ENCODE data around the gene C3AR1.
"Not testable (repeated sequence)": the region's sequence is repeated elsewhere in the genome, so short reads cannot be mapped to it uniquely, and the experiment has no call there.

The C3AR1 gene

DNA sequence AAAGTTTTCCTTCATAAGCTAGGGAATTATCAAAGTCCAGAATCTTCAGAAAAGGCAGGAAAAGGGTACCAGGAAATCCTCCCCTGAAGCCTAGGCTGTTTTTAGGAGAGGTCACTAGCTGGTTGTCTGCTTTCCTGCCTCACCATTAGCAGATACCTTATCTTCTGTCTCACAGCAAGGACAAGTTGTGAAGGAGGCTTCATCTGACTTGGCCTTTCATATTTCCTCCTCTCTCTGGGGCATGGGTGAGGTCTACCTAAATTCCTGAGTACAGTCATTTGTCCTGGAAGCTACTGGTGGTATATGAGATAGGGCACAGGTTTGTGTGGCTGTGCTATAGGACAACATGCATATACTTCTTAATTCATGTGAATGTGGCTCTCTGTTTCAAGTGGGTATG is 31.4 kb downstream of the C3AR1 start:
- Histone ChIP-seq H3K4me3 (replicated peaks; ENCODE audit: insufficient read depth, low read length) (no peak overlapping the region), H3K27me3 (ENCODE audit: insufficient read depth, poor library complexity, severe bottlenecking) (no peaks in the 10 kb centered on the region), H3K27ac (replicated peaks) (no peak overlapping the region)
- no peak for DNase-seq (ENCODE audit: low read depth in 1 of 2, low spot score in 1 of 2)
- TF ChIP-seq POLR2AphosphoS5 (IDR thresholded peaks at IDR 0.05; ENCODE audit: low read depth), result no peak
- no peak for TF ChIP-seq SPI1 (IDR thresholded peaks at IDR 0.05; ENCODE audit: borderline replicate concordance, low read depth)
- TF ChIP-seq, protein P1, sequence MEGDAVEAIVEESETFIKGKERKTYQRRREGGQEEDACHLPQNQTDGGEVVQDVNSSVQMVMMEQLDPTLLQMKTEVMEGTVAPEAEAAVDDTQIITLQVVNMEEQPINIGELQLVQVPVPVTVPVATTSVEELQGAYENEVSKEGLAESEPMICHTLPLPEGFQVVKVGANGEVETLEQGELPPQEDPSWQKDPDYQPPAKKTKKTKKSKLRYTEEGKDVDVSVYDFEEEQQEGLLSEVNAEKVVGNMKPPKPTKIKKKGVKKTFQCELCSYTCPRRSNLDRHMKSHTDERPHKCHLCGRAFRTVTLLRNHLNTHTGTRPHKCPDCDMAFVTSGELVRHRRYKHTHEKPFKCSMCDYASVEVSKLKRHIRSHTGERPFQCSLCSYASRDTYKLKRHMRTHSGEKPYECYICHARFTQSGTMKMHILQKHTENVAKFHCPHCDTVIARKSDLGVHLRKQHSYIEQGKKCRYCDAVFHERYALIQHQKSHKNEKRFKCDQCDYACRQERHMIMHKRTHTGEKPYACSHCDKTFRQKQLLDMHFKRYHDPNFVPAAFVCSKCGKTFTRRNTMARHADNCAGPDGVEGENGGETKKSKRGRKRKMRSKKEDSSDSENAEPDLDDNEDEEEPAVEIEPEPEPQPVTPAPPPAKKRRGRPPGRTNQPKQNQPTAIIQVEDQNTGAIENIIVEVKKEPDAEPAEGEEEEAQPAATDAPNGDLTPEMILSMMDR (IDR thresholded peaks at IDR 0.05; ENCODE audit: insufficient read depth, low read length), result no peak

DNA sequence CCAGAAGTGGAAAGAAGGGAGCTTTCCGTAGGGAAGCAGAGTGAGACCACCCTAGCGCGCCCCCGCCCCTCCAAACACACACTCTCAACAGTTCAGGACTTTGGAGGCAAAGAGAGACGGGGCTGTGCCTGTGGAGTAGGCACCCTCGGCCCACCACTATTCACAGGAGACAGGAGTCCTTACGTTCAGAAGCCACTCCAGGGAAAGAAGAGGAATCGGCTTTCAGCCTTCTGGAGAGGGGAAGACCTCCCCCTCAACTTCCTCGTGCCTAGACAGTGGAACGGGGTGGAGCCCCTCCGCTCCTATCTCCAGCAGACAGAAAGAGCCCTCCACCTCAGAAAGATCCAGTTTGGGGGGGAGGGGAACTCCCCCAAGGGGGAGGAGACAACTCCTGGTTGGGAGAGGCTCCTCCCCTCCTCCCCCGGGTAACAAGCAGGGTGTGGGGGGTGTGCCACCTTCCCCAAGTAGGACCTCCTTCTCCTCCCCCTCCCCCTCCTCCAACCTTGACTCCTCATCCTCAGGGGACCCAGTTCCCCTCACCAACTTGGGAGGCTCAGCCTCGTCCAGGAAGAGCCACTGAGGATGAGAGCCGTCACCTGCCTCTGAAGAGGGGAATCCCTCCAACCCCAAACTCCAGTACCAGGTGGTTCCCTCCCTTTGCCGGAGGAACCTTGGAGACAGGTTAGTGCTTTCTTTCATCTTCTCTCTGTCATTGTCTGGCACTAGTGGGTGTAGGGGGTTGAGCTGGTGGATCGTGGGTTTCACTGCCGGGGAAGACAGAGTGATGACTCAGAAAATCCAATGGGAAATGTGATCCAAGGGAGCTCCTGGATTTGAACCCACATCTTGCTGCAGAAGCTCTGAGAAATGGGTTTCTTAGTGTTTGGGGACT is 32.8 kb downstream of the C3AR1 start:
- H3K4me3 ChIP-seq (replicated peaks; ENCODE audit: insufficient read depth, low read length), result peak overlapping the region; percentile 70
- no peaks in the 10 kb centered on the region for H3K27me3 ChIP-seq (ENCODE audit: insufficient read depth, poor library complexity, severe bottlenecking)
- peak overlapping the region; percentile 66 for H3K27ac ChIP-seq (replicated peaks)
- no peak for DNase-seq (ENCODE audit: low read depth in 1 of 2, low spot score in 1 of 2)
- TF ChIP-seq, protein P2, sequence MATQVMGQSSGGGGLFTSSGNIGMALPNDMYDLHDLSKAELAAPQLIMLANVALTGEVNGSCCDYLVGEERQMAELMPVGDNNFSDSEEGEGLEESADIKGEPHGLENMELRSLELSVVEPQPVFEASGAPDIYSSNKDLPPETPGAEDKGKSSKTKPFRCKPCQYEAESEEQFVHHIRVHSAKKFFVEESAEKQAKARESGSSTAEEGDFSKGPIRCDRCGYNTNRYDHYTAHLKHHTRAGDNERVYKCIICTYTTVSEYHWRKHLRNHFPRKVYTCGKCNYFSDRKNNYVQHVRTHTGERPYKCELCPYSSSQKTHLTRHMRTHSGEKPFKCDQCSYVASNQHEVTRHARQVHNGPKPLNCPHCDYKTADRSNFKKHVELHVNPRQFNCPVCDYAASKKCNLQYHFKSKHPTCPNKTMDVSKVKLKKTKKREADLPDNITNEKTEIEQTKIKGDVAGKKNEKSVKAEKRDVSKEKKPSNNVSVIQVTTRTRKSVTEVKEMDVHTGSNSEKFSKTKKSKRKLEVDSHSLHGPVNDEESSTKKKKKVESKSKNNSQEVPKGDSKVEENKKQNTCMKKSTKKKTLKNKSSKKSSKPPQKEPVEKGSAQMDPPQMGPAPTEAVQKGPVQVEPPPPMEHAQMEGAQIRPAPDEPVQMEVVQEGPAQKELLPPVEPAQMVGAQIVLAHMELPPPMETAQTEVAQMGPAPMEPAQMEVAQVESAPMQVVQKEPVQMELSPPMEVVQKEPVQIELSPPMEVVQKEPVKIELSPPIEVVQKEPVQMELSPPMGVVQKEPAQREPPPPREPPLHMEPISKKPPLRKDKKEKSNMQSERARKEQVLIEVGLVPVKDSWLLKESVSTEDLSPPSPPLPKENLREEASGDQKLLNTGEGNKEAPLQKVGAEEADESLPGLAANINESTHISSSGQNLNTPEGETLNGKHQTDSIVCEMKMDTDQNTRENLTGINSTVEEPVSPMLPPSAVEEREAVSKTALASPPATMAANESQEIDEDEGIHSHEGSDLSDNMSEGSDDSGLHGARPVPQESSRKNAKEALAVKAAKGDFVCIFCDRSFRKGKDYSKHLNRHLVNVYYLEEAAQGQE (IDR thresholded peaks at IDR 0.05; ENCODE audit: insufficient replicate concordance, low read depth), result no peak
- TF ChIP-seq GABPA (IDR thresholded peaks at IDR 0.05; ENCODE audit: low read depth), result no peak
- TF ChIP-seq SPI1 (IDR thresholded peaks at IDR 0.05; ENCODE audit: borderline replicate concordance, low read depth), result no peak
- TF ChIP-seq, protein P1 (IDR thresholded peaks at IDR 0.05; ENCODE audit: insufficient read depth, low read length), result no peak
- TF ChIP-seq POLR2AphosphoS5 (IDR thresholded peaks at IDR 0.05; ENCODE audit: low read depth), result no peak

- TF ChIP-seq GABPA (IDR thresholded peaks at IDR 0.05; ENCODE audit: low read depth), result no peak
- TF ChIP-seq POLR2AphosphoS5 (IDR thresholded peaks at IDR 0.05; ENCODE audit: low read depth), result peak; percentile 53
- no peaks in the 10 kb centered on the region for H3K27me3 ChIP-seq (ENCODE audit: insufficient read depth, poor library complexity, severe bottlenecking)
- H3K4me3 ChIP-seq (replicated peaks; ENCODE audit: insufficient read depth, low read length), result peak within 1 kb of the TSS; percentile 70
- H3K27ac ChIP-seq (replicated peaks), result peak within 1 kb of the TSS; percentile 66
- peak in 1 of 2 experiments; percentile 53 for DNase-seq (ENCODE audit: low read depth in 1 of 2, low spot score in 1 of 2)
Observed at GRCh38 chr12:8032242-8033152, 33.7 kb downstream of the C3AR1 start, which contains the start of gene FOXJ2. Gene FOXJ2, plus strand, starts transcription at chr12:8032716. Its CDS starts 7,117 bp downstream, at chr12:8039833.

DNA sequence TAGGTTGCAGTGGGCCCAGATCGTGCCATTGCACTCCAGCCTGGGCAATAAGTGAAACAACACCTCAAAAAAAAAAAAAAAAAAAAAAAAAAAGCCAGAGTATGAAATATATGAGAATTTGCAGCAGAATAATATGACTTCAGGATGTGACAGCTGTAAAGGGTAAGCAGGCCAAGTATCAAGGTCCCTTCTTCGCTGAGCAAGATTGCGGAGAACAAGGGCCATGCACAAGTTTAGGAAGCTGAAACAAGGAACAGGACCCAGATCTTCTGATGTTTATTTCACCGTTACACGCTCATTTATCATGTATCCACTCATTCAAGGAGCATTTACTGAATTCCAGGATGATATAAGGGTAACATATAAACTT is 34.3 kb downstream of the C3AR1 start:
- Histone ChIP-seq H3K4me3 (replicated peaks; ENCODE audit: insufficient read depth, low read length) (peak overlapping the region; percentile 70), H3K27ac (replicated peaks) (no peak overlapping the region), H3K27me3 (ENCODE audit: insufficient read depth, poor library complexity, severe bottlenecking) (no peaks in the 10 kb centered on the region)
- DNase-seq (ENCODE audit: low read depth in 1 of 2, low spot score in 1 of 2), result no peak
- no peak for TF ChIP-seq POLR2AphosphoS5 (IDR thresholded peaks at IDR 0.05; ENCODE audit: low read depth)
- TF ChIP-seq, protein P2 (IDR thresholded peaks at IDR 0.05; ENCODE audit: insufficient replicate concordance, low read depth), result no peak
- TF ChIP-seq, protein P1 (IDR thresholded peaks at IDR 0.05; ENCODE audit: insufficient read depth, low read length), result no peak

GRCh38 chr12:8031017-8031416 is 35.1 kb downstream of the C3AR1 start:
- H3K27ac ChIP-seq (replicated peaks); H3K4me3 ChIP-seq (replicated peaks; ENCODE audit: insufficient read depth, low read length); H3K27me3 ChIP-seq (ENCODE audit: insufficient read depth, poor library complexity, severe bottlenecking); DNase-seq (ENCODE audit: low read depth in 1 of 2, low spot score in 1 of 2): not testable (repeated sequence)
